Measurements from ENCODE around the gene PM20D1.
"Not testable (repeated sequence)": the region's sequence is repeated elsewhere in the genome, so short reads cannot be mapped to it uniquely, and the experiment has no call there.

The PM20D1 gene

GRCh38 chr1:205849619-205850355 is at the start of gene PM20D1:
TSS of gene PM20D1 (minus strand) at chr1:205850132. CDS start at chr1:205850072, 60 bp downstream.
- DNase-seq, result no peak

DNA sequence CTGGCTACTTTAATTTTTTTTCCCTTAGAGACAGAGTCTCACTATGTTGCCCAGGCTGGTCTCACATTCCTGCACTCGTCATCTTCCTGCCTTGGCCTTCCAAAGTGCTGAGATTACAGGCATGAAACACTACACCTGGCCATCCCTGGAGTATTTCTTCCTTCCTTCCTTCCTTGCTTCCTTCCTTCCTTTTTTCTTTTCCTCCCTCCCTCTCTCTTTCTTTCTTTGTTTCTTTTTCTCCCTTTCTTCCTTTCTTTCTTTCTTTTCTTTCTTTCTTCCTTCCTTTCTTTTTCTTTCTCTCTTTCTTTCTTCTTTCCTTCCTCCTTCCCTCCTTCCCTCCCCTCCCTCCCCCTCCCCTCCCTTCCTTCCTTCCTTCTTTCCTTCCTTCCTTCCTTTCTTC is 46.4 kb upstream of the PM20D1 start:
- no peak for DNase-seq

DNA sequence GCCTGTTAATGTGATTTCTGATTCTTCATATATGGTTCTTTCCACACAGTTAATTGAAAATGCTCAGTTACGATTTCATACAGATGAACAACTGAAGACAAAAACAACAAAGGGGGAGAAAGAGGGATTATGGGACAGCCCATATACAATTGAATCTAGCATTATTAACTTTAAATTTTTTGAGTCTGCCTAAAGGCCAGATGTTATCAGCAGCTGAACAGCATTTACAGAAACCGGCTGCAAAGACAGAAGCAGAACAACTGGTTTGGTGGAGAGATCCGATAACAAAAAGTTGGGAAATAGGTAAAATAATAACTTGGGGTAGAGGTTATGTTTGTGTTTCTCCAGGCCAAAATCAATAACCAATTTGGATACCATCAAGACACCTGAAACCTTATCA is 44.2 kb upstream of the PM20D1 start:
- not testable (repeated sequence) for DNase-seq

GRCh38 chr1:205892175-205892574 is 42.2 kb upstream of the PM20D1 start:
- DNase-seq, result not testable (repeated sequence)

DNA sequence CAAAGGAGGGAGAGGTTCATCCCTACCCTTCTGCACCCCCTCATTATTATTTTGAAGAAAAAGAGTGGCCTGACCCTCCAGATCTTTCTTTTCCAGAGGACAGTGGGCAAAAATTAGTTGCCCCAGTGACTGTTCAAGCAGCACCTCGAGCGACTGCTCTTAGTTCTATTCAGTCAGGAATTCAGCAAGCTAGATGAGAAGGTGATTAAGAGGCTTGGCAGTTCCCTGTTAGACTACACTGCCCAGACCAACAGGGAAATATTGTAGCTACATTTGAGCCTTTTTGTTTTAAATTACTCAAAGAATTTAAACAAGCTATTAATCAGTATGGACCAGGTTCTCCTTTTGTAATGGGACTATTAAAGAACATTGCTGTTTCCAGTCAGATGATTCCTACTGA is 41.5 kb upstream of the PM20D1 start:
- not testable (repeated sequence) for DNase-seq

DNA sequence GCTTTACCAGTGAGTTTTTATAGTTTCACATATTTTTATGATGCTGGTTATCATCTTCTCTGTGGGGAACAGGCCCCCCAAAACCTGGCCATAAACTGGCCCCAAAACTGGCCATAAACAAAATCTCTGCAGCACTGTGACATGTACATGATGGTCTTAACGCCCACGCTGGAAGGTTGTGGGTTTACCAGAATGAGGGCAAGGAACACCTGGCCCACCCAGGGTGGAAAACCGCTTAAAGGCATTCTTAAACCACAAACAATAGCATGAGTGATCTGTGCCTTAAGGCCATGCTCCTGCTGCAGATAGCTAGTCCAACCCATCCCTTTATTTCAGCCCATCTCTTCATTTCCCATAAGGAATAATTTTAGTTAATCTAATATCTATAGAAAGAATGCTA is 40.7 kb upstream of the PM20D1 start:
- DNase-seq, result not testable (repeated sequence)

DNA sequence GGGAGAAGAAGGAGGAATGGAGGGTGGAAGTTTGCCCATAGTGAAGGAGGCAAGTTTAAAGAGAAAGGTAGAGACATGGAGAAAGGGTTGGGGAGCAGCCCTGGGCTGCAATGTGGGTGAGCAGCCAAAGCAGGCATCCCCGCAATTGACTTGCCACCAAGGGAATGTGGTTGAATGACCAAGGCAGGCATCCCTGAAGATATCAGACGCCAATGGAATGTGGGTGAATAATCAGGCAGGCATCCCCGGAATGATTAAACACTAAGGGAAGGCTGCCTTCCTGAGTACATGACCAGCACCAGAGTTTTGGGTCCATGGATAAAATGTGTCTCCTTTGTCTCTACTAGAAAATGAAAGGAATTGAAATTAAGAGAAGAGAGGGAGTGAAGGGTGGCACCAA is 39.8 kb upstream of the PM20D1 start:
- not testable (repeated sequence) for DNase-seq

DNA sequence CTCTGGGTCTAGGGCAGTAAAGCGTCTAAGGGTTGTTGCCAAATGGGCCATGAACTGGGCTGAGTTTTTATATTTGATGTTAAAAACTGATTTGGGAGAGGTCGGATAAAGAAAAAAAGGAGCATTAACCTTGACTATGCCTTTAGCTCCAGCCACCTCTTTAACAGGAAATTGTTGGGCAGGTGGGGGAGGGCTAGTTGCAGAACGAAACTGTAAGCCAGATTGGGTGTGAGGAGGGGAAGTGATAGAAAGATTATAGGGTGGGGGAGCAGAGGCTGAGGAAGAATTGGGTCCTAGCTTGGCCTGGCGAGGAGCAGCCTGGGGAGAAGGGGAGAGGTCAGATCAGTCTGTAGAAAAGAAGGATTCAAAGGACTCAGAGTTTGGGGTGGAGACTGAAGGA is 39.1 kb upstream of the PM20D1 start:
- DNase-seq, result not testable (repeated sequence)

DNA sequence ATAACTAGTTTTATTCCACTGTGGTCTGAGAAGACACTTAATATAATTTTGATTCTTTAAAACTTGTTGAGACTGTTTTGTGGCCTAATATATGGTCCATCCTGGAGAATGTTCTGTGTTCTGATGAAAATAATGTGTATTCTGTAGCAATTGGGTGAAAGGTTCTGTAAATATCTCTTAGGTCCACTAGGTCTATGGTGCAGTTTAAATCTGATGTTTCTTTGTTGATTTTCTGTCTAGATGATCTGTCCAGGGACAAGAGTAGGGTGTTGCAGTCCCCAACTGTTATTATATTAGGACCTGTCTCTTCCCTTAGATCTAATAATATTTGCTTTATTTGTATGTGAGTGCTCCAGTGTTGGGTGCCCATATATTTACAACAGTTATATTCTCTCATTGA is 33.9 kb upstream of the PM20D1 start:
- DNase-seq, result no peak

GRCh38 chr1:205880923-205881322 is 31.0 kb upstream of the PM20D1 start:
- DNase-seq, result no peak

- DNase-seq, result no peak
Measured at GRCh38 chr1:205879974-205880373, 30.0 kb upstream of the PM20D1 start.

DNA sequence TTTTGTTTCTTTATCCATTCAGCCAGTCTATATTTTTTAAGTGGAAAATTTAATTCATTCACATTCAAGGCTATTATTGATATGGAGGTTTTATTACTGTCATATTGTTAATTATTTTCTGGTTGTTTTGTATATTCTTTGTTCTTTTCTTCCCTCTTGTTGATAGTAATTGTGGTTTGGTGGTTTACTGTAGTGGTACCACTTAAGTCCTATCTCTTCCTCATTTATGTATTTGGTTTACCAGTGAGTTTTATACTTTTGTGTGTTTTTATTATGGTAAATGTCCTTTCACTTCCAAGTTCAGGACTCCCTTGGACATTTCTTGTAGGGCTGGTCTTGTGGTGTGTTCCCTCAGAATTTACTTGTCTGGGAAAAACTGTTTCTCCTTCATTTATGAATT is 28.1 kb upstream of the PM20D1 start:
- DNase-seq, result no peak

- not testable (repeated sequence) for DNase-seq
Measured at GRCh38 chr1:205873148-205873547, 23.2 kb upstream of the PM20D1 start.

DNA sequence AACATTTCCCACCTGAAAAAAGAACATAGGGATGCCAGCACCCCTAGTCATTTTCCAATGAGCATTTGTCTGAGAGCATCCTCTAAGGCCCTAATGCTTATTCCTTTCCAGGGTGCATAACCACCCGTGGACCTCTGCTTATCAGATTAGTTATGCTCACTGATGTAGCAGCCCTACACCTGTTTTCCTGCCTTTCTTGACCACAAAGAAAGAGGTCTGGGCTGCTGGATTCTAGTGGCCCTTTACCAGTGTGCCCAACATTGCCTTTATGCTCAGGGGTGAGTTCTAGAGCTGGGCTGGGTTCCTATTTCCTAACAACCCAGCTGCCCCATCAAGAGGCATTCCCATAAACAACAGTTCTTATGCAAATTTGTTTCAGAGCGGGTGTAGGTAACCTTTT is 20.3 kb upstream of the PM20D1 start:
- no peak for DNase-seq

DNA sequence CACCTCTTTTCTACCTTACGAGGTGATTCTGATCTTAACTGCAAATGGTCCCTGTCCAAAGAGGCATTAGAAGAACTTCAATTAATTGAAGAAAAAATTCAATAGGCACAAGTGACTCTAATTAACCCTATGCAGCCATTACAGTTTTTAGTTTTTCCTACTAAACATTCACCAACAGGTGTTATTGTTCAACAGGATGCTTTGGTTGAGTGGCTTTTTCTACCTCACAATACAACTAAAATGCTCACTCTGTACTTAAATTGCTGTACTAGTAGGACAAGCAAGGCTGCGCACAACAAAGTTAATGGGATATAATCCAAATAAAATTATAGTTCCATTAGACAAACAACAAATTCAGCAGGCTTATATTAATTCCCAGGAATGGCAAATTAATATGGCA is 11.6 kb upstream of the PM20D1 start:
- DNase-seq, result no peak

DNA sequence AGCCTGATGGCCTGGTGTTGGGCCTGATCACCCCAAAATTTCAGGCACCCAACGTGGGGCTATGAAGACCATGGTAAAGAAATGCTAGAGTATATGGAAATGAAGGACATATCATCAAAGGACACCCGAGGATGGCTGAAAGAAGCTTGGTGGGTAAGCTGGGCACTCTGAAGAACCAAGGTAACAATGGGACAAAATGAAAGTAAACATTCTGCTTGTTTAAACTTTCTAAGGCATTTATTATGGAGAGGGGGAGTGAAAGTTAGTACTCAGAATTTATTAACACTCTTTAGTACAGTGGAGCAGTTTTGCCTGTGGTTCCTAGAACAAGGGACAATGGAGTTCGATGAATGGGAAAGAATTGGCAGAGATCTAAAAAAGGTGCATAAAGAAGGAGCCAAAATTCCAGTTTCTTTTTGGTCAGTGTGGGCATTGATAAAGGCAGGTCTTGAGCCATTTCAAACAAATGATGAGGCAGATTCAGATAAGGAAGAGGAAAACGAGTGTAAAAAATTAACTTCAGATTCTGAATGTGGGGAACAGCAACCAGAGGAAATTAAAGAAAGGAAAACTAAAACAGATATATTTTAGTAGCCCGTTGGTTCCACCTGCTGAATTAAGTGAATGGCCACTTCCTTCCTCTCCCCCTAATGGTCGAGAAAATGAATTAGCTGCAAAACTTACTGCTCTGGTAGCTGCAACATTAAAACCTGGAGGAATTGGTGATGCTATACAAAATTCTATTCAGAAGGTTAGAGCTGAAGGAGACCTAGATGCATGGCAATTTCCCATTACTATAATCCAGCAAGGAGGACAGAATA is 8.4 kb upstream of the PM20D1 start:
- DNase-seq, result no peak

DNA sequence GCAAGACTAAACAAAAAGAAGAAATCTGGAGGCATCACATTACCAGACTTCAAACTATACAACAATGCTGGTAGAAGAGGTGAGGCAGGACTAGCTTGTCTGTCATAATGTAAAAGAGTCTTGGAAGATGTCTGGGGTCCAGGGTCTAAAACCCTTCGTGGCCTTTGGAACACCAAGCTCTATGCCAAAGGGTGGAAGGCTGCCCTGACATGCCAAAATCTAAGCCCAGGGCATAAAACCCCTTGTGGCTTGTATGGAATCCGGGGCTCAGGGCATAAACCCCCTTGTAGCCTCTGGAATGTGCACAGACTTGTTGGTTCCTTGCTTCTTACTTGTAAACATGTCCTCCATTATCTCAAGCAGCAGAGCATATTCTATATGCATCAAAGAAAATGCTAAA is 7.6 kb upstream of the PM20D1 start:
- DNase-seq, result not testable (repeated sequence)

DNA sequence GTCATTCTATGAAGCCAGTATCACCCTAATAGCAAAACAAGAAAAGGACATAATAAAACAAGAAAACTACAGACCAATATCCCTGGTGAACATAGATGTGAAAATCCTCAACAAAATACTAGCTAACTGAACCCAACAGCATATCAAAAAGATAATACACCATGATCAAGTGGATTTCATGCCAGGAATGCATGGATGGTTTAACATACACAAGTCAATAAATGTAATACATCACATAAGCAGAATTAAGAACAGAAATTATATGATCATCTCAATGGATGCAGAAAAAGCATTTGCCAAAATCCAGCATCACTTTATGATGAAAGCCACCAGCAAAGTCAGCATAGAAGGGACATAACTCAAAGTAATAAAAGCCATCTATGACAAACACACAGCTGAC is 6.5 kb upstream of the PM20D1 start:
- DNase-seq, result no peak

- DNase-seq, result no peak
Measured at GRCh38 chr1:205852969-205853368, 3.0 kb upstream of the PM20D1 start.

- no peak for DNase-seq
Measured at GRCh38 chr1:205851993-205852392, 2.1 kb upstream of the PM20D1 start.

DNA sequence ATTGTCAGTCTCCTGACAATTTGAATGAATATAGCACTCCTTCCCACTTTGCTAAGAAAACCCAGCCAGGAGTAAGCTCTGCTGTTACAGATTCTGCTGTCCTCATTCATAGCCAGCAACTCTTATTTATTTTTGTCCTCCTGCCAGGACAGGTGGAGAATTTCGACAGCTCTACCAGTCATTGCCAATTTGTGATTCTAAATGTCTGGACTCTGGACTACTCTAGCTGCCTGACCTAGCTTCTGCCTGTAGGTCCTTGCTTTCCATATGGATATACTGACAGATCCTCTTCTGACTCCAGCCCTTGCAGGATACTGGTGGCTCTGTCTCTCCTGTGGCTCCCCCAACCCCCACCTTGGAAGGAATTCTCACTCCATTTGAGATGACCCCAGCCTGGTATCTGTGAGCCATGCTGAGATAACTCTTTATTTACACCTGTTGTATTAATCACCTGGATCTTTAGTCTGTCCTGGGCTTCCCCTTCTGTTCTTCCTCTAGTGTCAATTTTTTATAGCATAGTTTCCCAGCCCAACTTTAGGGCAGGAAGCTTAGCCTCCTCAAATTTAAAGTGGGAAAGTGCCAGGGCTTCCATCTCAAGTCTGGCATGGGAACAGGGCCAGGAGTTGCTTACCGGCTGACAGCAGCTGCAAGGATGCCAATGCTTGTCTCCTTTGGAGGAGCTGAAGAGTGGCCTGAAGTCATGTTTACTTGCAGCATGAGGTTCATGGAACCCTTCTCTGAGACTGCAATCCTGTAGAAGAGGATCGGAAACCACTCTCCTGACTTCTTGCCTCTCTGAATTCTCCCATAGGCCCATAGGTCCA is 6.7 kb downstream of the PM20D1 start:
- no peak for DNase-seq

DNA sequence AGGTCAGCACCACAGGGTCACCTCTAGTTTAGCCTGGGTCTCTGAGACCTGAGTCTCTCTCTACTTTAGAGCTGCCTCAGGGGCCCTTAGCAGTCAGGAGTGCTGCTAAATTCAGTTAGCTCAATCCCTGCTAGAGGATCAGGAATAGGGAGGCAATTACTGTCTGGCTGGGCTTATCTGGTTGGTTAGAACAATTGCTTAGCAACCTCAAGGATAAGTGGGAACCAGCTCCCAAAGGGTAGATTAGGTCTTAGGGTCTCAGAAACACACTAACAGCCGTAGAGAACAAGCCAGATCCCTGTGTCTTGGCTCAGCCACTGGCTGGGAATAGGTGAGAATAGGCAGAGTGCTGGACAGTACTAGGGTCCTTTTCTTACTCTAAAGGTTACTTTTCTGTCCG is 7.7 kb downstream of the PM20D1 start:
- no peak for DNase-seq

DNA sequence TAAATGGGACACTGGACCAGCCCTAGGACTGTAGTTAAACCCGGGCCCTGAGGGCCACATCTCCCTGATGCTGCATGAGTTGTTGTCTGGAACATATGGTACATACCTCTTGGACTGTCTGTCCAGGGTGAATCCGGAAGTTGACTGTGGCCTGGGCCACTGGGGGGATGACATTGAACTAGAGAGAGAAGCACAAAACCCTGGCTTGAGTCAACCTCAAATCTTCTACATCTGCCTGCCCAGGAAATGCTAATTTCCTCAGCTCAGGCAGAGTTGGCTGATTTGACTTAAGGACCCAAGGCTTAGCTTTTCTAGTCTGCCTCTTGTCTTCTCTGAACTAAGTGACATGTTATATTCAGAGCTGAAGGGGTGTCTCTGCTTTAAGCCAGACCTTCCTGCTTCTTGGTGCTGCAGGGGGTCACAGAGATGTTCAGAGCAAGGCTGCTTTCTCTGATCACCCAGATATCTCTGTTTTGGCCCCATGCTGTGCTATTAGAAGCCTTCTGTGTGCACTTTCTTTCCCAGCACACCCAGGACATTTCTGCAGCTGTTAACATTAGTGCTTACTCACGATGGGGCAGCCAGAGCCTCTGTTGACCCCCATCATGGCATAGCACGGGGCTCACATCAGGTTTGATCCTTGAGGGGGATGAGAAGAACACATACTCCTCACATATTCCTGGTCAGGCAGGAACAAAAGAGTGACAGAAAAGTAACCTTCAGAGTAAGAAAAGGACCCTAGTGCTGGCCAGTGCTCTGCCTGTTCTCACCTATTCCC is 9.6 kb downstream of the PM20D1 start:
- no peak for DNase-seq

Data from eye (tissue), 1 donor.